Esophagus muscularis mucosa (tissue), 4 donors: ENCODE measurements around the gene YWHAG. TPM values are rescaled to one million over a fixed set of nuclear protein-coding genes. Genes with fewer than 3 reads are reported as not detected.
"Not testable (repeated sequence)": the region's sequence is repeated elsewhere in the genome, so short reads cannot be mapped to it uniquely, and the experiment has no call there.

Experiments
- DNase-seq: peaks from one replicate; pipeline ENCODE4 v3.0.0-alpha.2; 2017; ENCODE audit errors: extremely low spot score
- H3K27ac ChIP-seq, 4 donors: fragments of 200-600 bp; sonication (generic); replicated peaks in 1 of 4; 1 replicate in 3 of 4; 2 replicates in 1 of 4; pipeline ENCODE4 v1.5.1; 2016 to 2019; ENCODE audit warnings: mild to moderate bottlenecking in 1 of 4
- H3K27me3 ChIP-seq, 4 donors: fragments of 200-600 bp; sonication (generic); one replicate each; pipeline versions ENCODE4 v1.5.1 to v1.6.0; 2016 to 2019
- H3K36me3 ChIP-seq, 4 donors: fragments of 200-600 bp; sonication (generic); one replicate each; pipeline ENCODE4 v1.5.1; 2016 to 2019
- H3K4me1 ChIP-seq, 4 donors: fragments of 200-600 bp; sonication (generic); one replicate each; pipeline ENCODE4 v1.5.1; 2016 to 2019
- H3K4me3 ChIP-seq, 4 donors: fragments of 200-600 bp; sonication (generic); 1 replicate in 2 of 4; 2 replicates in 2 of 4; pipeline ENCODE4 v1.5.1; 2016 to 2019; ENCODE audit warnings: mild to moderate bottlenecking in 4 of 4, moderate library complexity in 1 of 4
- H3K9me3 ChIP-seq, 4 donors: fragments of 200-600 bp; sonication (generic); 1 replicate in 3 of 4; 2 replicates in 1 of 4; pipeline ENCODE4 v1.5.1; 2016 to 2019
- EP300 ChIP-seq: sonication (generic); formaldehyde crosslinking; IDR thresholded peaks from one replicate; pipeline ENCODE4 v1.6.1; 2017; ENCODE audit warnings: antibody characterized with exemption
- POLR2A ChIP-seq: fragments of 450-650 bp; IDR thresholded peaks from one replicate; pipeline ENCODE4 v1.6.1; 2017; ENCODE audit warnings: antibody characterized with exemption, moderate library complexity, mild to moderate bottlenecking, low read depth
- POLR2AphosphoS5 ChIP-seq, 2 donors: sonication (generic); formaldehyde crosslinking; IDR thresholded peaks; one replicate each; pipeline ENCODE4 v1.6.1; 2017; ENCODE audit warnings: antibody characterized with exemption in 2 of 2
- WGBS: methylation state at CpG from one replicate; pipeline ENCODE4 v1.1.5; 2018; 5-methylcytosine and 5-hydroxymethylcytosine counted together
- intact Hi-C: fragments of 100-400 bp; cut with DNase I; formaldehyde crosslinking; loops from one replicate; pipeline ENCODE4 v1.15.1; 2023
- total RNA-seq, 4 donors: library from RNA; depleted of rRNA; stranded (reverse); fragments of >200 nt; gene quantifications; one replicate each; pipeline versions ENCODE4 v1.1.0 to v1.2.1, GENCODE V29; 2016
- TF ChIP-seq, protein P1 (sequence below), 3 experiments: fragments of 200-600 bp in 2 of 3; fragments of 450-650 bp in 1 of 3; sonication (generic) in 2 of 3; IDR thresholded peaks; one replicate each; pipeline ENCODE4 v1.5.1; 2017 to 2019; ENCODE audit warnings: antibody characterized with exemption in 3 of 3, mild to moderate bottlenecking in 2 of 3, moderate library complexity in 1 of 3

Gene YWHAG
- total RNA-seq, 4 donors from 2014 or later = 55.7 to 91.6 (median 73.7) TPM

DNA sequence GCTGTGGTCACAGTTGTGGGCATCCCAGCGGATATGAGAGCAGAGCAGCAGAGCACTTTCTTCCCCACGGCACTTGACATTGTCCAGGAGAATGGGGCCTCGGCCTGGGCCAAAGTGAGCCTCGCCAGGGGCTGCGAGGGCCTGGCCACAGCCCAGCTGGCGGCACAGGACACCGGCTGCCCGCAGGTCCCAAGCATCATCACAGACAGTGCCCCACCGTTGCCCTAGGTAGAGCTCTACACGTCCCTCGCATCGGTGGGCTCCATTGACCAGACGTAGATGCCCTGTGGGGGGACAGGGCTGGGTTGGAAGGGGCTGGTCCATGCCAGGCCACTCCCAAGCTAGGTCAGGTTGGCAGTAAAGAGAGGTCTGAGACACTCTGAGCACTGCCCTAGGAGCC is 31.3 kb upstream of the YWHAG start:
- Histone ChIP-seq H3K4me3 (no peak overlapping the region), H3K36me3 (no peaks in the 10 kb centered on the region), H3K4me1 (peaks cover 14 to 26% (median 22%) of the 10 kb centered on the region in 4 donors), H3K9me3 (no peaks in the 10 kb centered on the region), H3K27ac (no peak overlapping the region), H3K27me3 (no peaks in the 10 kb centered on the region)
- TF ChIP-seq EP300 (no peak), POLR2AphosphoS5 (IDR thresholded peaks at IDR 0.05) (no peak), POLR2A (no peak)
- TF ChIP-seq, protein P1, sequence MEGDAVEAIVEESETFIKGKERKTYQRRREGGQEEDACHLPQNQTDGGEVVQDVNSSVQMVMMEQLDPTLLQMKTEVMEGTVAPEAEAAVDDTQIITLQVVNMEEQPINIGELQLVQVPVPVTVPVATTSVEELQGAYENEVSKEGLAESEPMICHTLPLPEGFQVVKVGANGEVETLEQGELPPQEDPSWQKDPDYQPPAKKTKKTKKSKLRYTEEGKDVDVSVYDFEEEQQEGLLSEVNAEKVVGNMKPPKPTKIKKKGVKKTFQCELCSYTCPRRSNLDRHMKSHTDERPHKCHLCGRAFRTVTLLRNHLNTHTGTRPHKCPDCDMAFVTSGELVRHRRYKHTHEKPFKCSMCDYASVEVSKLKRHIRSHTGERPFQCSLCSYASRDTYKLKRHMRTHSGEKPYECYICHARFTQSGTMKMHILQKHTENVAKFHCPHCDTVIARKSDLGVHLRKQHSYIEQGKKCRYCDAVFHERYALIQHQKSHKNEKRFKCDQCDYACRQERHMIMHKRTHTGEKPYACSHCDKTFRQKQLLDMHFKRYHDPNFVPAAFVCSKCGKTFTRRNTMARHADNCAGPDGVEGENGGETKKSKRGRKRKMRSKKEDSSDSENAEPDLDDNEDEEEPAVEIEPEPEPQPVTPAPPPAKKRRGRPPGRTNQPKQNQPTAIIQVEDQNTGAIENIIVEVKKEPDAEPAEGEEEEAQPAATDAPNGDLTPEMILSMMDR (IDR thresholded peaks at IDR 0.05) = no peak
- 91% methylated on average over 7 of the region's 13 CpGs for WGBS
- intact Hi-C loops = no loop called here
- DNase-seq = no peak

DNA sequence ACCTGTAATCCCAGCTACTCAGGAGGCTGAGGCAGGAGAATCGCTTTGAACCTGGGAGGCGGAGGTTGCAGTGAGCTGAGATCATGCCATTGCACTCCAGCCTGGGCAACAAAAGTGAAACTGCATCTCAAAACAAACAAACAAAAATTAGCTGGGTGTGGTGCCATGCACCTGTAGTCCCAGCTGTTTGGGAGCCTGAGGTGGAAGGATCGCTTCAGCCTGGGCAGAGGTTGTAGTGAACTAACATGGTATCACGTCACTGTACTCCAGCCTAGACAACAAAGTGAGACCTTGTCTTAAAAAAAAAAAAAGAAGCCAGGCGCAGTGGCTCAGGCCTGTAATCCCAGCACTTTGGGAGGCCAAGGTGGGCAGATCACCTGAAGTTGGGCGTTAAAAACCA is 29.0 kb upstream of the YWHAG start:
- H3K4me3 ChIP-seq, H3K36me3 ChIP-seq, H3K27ac ChIP-seq, intact Hi-C loops, DNase-seq, H3K9me3 ChIP-seq, H3K27me3 ChIP-seq: not testable (repeated sequence)
- peaks cover 10 to 14% (median 13%) of the 10 kb centered on the region in 4 donors for H3K4me1 ChIP-seq
- 97% methylated on average over 6 of the region's 6 CpGs for WGBS

GRCh38 chr7:76386691-76387260 is 28.0 kb upstream of the YWHAG start:
- Histone ChIP-seq H3K27ac (no peak overlapping the region), H3K4me3 (no peak overlapping the region), H3K36me3 (no peaks in the 10 kb centered on the region), H3K4me1 (peaks cover 5 to 10% (median 8%) of the 10 kb centered on the region in 4 donors), H3K27me3 (no peaks in the 10 kb centered on the region), H3K9me3 (no peaks in the 10 kb centered on the region)
- intact Hi-C loops = no loop called here
- WGBS = 72% methylated on average over 10 of the region's 11 CpGs
- TF ChIP-seq, protein P1 (IDR thresholded peaks at IDR 0.05) = no peak
- no peak for DNase-seq

DNA sequence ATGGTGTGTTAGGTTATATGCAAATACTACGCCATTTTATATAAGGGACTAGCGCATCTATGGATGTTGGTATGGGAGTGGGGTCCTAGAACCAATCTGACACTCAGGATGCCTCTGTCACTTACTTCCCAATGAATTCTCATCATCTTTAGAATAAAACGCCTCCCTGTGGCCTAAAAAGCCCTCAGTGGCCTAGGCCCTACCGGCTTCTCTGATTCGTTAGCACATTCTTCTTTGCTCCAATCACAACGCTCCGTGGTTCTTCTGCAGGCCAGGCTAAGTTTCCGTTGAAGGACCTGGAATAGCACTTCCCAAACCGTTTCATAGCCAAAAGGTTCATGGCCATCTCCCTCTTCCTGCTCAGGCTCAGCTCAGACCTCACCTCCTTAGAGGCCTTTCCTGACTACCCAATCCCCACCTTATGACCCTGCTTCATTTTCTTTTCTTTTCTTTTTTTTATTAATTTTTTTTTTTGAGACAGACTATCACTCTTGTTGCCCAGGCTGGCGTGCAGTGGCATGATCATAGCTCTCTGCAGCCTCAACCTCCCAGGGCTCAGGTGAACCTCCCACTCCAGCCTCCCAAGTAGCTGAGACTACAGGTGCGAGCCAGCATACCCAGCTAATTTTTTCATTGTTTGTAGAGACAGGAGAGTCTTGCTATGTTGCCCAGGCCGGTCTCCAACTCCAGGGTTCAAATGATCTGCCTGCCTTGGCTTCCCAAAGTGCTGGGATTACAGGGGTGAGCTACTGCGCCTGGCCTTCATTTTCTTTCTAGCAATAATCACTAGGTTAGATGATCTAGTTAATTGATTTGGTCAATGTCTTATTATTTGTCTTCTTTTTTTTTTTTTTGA is 24.5 kb upstream of the YWHAG start:
- Histone ChIP-seq H3K27ac (no peak overlapping the region), H3K9me3 (no peaks in the 10 kb centered on the region), H3K4me1 (peaks cover 21 to 24% (median 22%) of the 10 kb centered on the region in 4 donors), H3K4me3 (no peak overlapping the region), H3K27me3 (no peaks in the 10 kb centered on the region), H3K36me3 (no peaks in the 10 kb centered on the region)
- intact Hi-C loops = no loop called here
- TF ChIP-seq POLR2AphosphoS5 (IDR thresholded peaks at IDR 0.05) (no peak), POLR2A (no peak), EP300 (no peak)
- TF ChIP-seq, protein P1 (IDR thresholded peaks at IDR 0.05) = no peak
- DNase-seq = no peak
- 81% methylated on average over 13 of the region's 13 CpGs for WGBS

GRCh38 chr7:76381814-76382213 is 23.0 kb upstream of the YWHAG start:
- H3K27me3 ChIP-seq = no peaks in the 10 kb centered on the region
- H3K36me3 ChIP-seq = no peaks in the 10 kb centered on the region
- TF ChIP-seq POLR2AphosphoS5 (IDR thresholded peaks at IDR 0.05) (no peak), EP300 (no peak), POLR2A (no peak)
- TF ChIP-seq, protein P1 (IDR thresholded peaks at IDR 0.05) = no peak
- 94% methylated on average over 7 of the region's 7 CpGs for WGBS
- no peak for DNase-seq
- intact Hi-C loops = no loop called here
- no peak overlapping the region for H3K27ac ChIP-seq
- peaks cover 21 to 35% (median 23%) of the 10 kb centered on the region in 4 donors for H3K4me1 ChIP-seq
- no peaks in the 10 kb centered on the region for H3K9me3 ChIP-seq
- no peak overlapping the region for H3K4me3 ChIP-seq
